ENCODE results near the gene BRI3BP. TPM values are rescaled to one million over a fixed set of nuclear protein-coding genes. Genes with fewer than 3 reads are reported as not detected.

Gene BRI3BP, protein sequence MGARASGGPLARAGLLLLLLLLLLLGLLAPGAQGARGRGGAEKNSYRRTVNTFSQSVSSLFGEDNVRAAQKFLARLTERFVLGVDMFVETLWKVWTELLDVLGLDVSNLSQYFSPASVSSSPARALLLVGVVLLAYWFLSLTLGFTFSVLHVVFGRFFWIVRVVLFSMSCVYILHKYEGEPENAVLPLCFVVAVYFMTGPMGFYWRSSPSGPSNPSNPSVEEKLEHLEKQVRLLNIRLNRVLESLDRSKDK
- total RNA-seq = 4.4 TPM

DNA sequence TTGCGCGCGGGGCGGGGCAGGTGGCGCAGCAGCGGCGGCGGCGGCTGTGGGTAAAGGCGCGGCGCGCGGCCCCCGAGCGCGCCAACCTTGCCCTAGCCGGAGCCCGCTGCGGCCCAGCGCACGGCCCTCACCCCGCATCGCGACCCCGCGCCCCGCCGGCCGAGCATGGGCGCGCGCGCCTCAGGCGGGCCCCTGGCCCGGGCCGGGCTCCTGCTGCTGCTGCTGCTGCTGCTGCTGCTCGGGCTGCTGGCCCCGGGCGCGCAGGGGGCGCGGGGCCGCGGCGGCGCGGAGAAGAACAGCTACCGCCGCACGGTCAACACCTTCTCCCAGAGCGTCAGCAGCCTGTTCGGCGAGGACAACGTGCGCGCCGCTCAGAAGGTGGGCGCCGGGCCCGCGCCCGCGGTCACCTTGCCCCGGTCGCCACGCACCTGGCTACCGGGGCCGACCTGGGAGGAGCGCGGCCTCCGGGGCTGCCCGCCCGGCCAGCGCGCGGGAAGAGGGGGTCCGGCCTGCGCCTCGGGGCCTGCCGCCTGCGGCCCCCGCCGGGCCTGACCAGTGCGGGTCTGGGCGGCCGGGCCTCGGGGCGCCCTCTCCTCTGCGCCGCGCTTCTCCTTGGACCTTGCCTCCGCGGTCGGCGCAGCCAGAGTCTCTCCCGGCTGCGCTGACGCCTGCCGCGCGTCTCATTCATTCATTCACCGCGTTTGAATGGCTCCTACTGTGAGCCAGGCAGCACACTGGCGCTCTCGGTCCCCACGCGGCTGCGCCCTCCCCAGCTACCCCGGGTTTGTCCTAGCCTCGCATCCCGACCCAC is at the start of gene BRI3BP:
BRI3BP (plus strand) TSS at position 20 of the 811 bp plus-strand sequence; CDS start at position 166, 146 bp downstream.
- H3K27ac ChIP-seq = peak within 1 kb of the TSS; percentile 60
- intact Hi-C loops (cut with DNase I) = no loop called here

DNA sequence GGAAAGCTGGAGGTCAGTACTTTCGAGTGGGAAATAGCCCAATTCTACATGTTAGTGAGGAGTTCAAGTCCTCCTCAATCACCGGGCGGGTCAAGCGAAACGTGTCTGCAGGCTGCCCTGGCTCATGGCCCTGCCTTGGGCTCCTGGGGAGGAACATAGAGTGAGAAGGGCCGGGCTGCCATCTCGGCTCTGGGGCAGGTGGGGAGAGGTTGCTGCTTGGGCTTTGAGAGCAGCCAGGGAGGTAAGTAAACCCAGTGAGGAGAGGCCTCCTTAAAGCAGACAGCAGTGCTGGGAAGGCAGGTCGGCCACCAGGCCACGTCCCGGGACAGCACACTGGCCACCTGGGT is 47.0 kb upstream of the BRI3BP start:
- TF ChIP-seq, protein P1, sequence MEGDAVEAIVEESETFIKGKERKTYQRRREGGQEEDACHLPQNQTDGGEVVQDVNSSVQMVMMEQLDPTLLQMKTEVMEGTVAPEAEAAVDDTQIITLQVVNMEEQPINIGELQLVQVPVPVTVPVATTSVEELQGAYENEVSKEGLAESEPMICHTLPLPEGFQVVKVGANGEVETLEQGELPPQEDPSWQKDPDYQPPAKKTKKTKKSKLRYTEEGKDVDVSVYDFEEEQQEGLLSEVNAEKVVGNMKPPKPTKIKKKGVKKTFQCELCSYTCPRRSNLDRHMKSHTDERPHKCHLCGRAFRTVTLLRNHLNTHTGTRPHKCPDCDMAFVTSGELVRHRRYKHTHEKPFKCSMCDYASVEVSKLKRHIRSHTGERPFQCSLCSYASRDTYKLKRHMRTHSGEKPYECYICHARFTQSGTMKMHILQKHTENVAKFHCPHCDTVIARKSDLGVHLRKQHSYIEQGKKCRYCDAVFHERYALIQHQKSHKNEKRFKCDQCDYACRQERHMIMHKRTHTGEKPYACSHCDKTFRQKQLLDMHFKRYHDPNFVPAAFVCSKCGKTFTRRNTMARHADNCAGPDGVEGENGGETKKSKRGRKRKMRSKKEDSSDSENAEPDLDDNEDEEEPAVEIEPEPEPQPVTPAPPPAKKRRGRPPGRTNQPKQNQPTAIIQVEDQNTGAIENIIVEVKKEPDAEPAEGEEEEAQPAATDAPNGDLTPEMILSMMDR (IDR thresholded peaks at IDR 0.05) = no peak
- TF ChIP-seq POLR2A (IDR thresholded peaks at IDR 0.05) (no peak), POLR2AphosphoS5 (IDR thresholded peaks at IDR 0.05; ENCODE audit: insufficient read depth in 1 of 2, low read depth in 1 of 2) (no peak)
- Histone ChIP-seq H3K27ac (no peak overlapping the region), H3K4me3 (no peak overlapping the region), H3K9me3 (no peaks in the 10 kb centered on the region), H3K36me3 (peaks cover 0 to 37% of the 10 kb centered on the region in 2 donors), H3K27me3 (no peaks in the 10 kb centered on the region), H3K4me1 (no peaks in the 10 kb centered on the region)
- DNase-seq (ENCODE audit: extremely low spot score in 2 of 2) = peak in 1 of 2 donors; percentile 77
- intact Hi-C loops (cut with DNase I) = no loop called here

More for the DNA sequence above, at the start of gene BRI3BP:
- no peak for DNase-seq (ENCODE audit: extremely low spot score in 2 of 2)
- TF ChIP-seq POLR2AphosphoS5 (IDR thresholded peaks at IDR 0.05; ENCODE audit: insufficient read depth in 1 of 2, low read depth in 1 of 2) (no peak), POLR2A (IDR thresholded peaks at IDR 0.05) (peak in 1 of 2 donors; percentile 19)
- TF ChIP-seq, protein P1 (IDR thresholded peaks at IDR 0.05) = no peak
- Histone ChIP-seq H3K4me3 (peak within 1 kb of the TSS; percentile 52 to 57), H3K27me3 (no peaks in the 10 kb centered on the region), H3K4me1 (peaks cover 21% of the 10 kb centered on the region), H3K9me3 (no peaks in the 10 kb centered on the region), H3K36me3 (no peaks in the 10 kb centered on the region)

DNA sequence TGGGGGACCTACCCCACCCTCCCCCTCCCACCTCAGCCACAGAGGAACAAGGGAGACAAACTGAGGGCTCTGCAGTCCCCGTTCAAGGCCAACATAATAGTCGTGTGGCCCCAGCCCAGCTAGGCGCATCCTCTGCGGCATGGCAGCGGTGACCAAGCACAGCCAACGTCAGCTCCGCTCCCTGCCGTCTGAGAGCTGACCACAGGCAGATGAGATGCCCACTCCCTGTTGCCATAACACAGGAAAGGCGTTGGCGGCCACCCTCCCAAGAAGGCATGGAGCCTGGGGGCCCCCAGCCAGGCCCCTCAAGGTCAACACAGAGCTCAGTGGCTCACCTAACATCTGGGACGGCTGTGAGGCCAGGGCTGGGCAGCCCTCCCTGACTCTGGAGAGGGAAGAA is 46.4 kb upstream of the BRI3BP start:
- peaks cover 0 to 43% of the 10 kb centered on the region in 2 donors for H3K36me3 ChIP-seq
- H3K27ac ChIP-seq = no peak overlapping the region
- no peak for DNase-seq (ENCODE audit: extremely low spot score in 2 of 2)
- H3K4me3 ChIP-seq = no peak overlapping the region
- no peaks in the 10 kb centered on the region for H3K27me3 ChIP-seq
- intact Hi-C loops (cut with DNase I) = no loop called here
- TF ChIP-seq POLR2AphosphoS5 (IDR thresholded peaks at IDR 0.05; ENCODE audit: insufficient read depth in 1 of 2, low read depth in 1 of 2) = no peak
- TF ChIP-seq POLR2A (IDR thresholded peaks at IDR 0.05) = no peak
- TF ChIP-seq, protein P1 (IDR thresholded peaks at IDR 0.05) = no peak
- H3K4me1 ChIP-seq = no peaks in the 10 kb centered on the region
- H3K9me3 ChIP-seq = no peaks in the 10 kb centered on the region

DNA sequence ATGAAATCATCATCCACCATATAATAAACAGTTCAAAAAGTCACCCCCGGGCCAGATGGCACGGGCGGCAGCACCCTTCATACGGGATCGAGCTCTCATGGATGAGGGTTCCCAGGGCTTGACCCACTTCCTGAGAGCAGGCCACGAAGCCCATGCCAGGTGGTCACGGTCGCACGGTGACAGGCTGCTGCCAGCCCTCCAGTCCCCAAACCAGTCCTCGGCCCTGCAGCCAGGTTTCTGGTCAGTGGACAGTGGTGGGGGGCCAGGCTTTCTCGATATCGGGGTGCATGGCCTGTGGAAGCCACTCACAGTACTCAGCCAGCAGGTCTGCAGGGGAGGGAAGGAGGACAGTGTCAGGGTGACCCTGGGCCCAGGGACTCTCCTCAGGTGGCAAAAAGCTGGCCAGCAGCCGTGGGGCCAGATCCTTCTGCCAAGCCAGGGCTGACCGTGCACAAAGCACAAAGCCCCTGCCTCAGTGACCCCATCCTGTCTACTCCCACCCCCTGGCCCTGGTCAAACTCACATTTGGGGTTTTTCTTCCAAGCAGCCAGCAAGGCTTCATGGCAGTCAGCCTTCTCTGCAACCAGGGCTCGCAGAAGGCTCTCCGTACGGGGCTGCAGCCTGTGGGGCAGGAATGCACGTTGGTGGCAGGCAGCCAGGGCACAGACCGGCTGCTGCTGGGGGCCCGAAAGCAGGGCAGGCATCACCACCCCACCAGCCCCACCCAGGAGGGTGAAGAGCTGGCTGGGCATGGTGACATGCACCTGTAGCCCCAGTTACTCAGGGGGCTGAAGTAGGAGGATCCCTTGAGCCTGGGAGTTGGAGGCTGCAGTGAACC is 45.7 kb upstream of the BRI3BP start:
- Histone ChIP-seq H3K36me3 (peaks cover 0 to 47% of the 10 kb centered on the region in 2 donors), H3K27me3 (no peaks in the 10 kb centered on the region), H3K27ac (no peak overlapping the region), H3K9me3 (no peaks in the 10 kb centered on the region), H3K4me3 (no peak overlapping the region), H3K4me1 (no peaks in the 10 kb centered on the region)
- intact Hi-C loops (cut with DNase I) = no loop called here
- no peak for DNase-seq (ENCODE audit: extremely low spot score in 2 of 2)
- TF ChIP-seq, protein P1 (IDR thresholded peaks at IDR 0.05) = no peak
- TF ChIP-seq POLR2AphosphoS5 (IDR thresholded peaks at IDR 0.05; ENCODE audit: insufficient read depth in 1 of 2, low read depth in 1 of 2) (no peak), POLR2A (IDR thresholded peaks at IDR 0.05) (no peak)
